ENCODE measurements around the gene MRC2.
"Not testable (repeated sequence)": the region's sequence is repeated elsewhere in the genome, so short reads cannot be mapped to it uniquely, and the experiment has no call there.

MRC2 gene

DNA sequence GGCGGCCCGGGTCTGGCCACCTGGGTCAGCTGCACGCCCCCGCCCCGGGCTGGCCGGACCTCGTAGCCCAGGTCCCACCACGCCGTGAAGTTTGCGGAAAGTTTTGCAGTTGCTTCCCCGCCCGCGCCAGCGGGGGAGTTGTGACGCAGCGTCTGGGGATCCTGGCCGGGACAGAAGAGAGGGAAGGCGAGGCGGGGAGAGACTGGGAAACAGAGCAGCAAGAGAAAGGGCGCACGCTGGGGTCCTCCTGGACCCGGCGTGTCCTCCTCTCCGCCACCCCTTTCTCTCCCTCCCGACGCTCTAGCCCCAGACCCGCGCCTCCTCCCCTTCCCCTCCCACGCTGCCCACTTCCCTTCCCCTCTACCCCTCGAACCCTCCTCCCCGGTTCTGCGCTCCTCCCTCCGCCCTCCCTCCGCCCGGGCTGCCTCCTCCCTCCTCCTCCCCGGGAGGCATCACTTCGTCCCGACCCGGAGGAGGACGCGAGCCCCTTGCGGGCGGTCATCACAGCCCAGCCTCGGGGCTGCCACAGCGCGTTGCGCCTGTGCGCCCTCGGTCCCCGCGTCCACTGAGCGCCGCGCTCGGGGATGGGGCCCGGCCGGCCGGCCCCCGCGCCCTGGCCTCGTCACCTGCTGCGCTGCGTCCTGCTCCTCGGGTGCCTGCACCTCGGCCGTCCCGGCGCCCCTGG lies at the start of gene MRC2:
Gene MRC2 (plus strand): TSS at position 452 of the 685 bp plus-strand sequence. CDS start 133 bp downstream, at position 585.
- DNase-seq (ENCODE audit: insufficient read length, low spot score) (no peak), FAIRE-seq (no peak)

DNA sequence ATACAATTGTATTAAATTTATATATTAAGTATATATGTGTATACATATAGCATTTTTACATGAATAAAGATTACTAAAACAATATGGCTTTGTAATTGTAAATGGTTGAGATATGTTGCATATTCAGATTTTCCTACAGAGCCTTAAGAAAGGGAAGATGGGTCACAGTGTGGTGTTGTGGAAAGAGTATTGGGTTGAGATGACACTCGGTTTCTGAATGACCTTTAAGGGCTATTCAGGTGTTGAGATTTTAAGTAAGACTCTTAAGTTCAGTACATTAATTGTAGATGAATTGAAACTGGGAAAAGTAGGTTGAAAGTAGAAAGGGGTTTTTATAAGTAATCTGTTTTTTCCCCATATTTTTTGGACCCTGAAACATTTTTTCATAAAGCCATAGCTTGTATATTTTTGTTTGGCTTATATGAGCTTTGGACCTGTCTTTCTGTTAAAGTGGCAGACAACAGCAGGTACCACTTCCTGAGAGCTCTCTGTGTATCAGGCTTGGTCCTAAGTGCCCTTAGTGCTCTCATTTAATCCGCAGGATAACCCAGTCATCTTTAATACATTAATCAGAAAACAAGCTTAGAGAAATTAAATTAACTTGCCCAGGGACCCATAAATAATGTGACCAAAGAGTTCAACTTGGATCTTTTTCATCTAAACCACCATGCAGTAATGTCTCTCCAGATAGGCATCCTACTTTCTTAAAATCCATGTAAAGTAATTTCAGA lies 48.5 kb upstream of the MRC2 start:
- no peak for DNase-seq (ENCODE audit: insufficient read length, low spot score)
- no peak for FAIRE-seq

DNA sequence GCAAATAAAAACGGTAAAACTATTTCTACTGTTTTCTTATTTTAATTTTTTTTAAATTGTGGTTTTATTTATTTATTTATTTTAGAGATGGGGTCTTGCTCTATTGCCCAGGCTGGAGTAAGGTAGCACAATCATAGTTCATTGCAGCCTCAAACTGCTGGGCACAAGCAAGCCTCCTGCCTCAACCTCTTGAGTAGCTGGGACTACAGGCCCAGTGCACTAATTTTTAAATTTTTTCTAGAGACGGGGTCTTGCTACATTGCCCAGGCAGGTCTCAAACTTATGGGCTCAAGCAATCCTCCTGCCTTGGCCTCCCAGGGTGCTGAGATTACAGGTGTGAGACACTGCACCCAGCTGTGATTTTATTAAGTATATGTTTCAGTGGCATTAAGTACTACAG lies 46.5 kb upstream of the MRC2 start:
- FAIRE-seq (no peak), DNase-seq (ENCODE audit: insufficient read length, low spot score) (no peak)

- no peak for DNase-seq (ENCODE audit: insufficient read length, low spot score)
Measured at GRCh38 chr17:62581764-62582163, 45.7 kb upstream of the MRC2 start.

DNA sequence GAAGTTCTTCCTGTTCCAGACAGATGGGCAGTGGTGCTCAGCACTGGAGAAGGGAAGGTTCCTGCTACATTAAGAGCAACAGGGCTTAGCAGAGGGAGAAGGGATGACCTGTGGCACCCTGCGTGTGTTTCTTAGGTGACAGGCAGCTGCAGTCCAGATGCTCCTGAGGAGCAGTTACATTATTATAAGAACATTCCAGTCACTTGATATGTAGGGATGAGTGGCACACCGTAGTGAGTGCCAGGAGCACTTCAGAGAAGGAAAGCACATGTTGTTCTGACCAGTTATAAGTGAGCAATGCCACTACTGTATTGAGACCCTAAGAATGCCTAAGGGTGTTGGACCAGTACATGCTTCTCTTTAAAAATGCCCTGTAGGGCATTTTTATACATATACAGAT lies 39.9 kb upstream of the MRC2 start:
- FAIRE-seq (no peak), DNase-seq (ENCODE audit: insufficient read length, low spot score) (no peak)

More at GRCh38 chr17:62581764-62582163, 45.7 kb upstream of the MRC2 start:
- no peak for FAIRE-seq

GRCh38 chr17:62588109-62588508 lies 39.4 kb upstream of the MRC2 start:
- DNase-seq (ENCODE audit: insufficient read length, low spot score) (no peak), FAIRE-seq (no peak)

DNA sequence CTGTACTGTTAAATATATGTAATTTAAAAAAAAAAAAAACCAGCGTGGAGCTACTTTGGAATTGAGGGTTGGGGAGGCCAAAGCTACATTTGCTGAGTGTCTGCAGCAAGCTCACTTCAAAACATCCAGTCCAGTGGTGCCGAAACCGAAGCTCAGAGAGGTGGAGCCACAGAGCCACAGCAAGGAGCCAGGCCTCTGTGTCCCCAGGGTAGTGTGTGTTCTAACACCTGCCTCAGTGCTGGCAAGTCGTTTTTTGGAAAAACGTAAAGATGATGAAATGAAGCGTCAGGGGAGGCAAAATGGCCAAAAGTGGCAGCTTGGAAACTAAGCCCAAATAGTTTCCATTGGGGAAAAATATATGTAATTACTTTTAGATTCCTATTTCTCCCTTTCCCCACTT lies 36.1 kb upstream of the MRC2 start:
- no peak for DNase-seq (ENCODE audit: insufficient read length, low spot score)
- no peak for FAIRE-seq

DNA sequence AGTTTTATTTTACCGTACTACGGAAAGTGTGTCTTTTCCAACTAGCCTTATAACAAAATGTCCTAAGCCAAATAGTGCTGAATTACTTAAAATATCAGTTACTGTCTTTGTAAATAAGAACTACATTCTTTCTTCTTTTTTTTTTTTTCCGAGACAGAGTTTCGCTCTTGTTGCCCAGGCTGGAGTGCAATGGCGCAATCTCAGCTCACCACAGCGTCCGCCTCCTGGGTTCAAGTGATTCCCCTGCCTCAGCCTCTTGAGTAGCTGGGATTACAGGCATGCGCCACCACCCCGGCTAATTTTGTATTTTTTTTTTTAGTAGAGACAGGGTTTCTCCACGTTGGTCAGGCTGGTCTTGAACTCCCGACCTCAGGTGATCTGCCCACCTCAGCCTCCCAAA lies 35.6 kb upstream of the MRC2 start:
- FAIRE-seq; DNase-seq (ENCODE audit: insufficient read length, low spot score): not testable (repeated sequence)

DNA sequence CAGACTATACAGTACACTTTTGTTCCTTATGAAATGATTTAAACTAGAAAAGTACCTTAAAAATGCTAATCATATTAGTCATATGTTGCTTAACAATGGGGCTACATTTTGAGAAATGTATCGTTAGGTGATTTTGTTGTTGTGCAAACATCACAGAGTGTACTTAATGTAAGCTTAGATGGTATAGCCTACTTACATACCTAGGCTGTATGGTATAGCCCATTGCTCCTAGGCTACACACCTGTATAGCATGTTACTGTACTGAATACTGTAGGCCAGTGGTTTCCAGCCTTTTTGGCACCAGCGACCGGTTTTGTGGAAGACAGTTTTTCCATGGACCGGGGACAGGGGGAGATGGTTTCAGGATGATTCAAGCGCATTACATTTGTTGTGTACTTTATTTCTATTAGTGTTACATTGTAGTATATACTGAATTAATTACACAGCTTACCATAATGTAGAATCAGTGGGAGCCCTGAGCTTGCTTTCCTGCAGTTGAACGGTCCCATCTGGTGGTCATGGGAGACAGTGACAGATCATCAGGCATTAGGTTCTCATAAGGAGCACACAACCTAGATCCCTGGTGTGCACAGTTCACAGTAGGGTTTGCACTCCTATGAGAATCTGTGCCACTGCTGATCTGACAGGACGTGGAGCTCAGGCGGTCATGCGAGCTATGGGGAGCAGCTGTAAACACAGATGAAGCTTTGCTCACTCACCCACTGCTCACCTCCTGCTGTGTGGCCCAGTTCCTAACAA lies 35.0 kb upstream of the MRC2 start:
- no peak for DNase-seq (ENCODE audit: insufficient read length, low spot score)
- no peak for FAIRE-seq

GRCh38 chr17:62595484-62595883 lies 32.0 kb upstream of the MRC2 start:
- no peak for FAIRE-seq
- DNase-seq (ENCODE audit: insufficient read length, low spot score): no peak

GRCh38 chr17:62596662-62597061 lies 30.8 kb upstream of the MRC2 start:
- DNase-seq (ENCODE audit: insufficient read length, low spot score) (no peak), FAIRE-seq (no peak)

- no peak for FAIRE-seq
- DNase-seq (ENCODE audit: insufficient read length, low spot score): no peak
Measured at GRCh38 chr17:62597150-62597549, 30.3 kb upstream of the MRC2 start.

GRCh38 chr17:62597920-62598319 lies 29.6 kb upstream of the MRC2 start:
- no peak for FAIRE-seq
- DNase-seq (ENCODE audit: insufficient read length, low spot score): no peak

DNA sequence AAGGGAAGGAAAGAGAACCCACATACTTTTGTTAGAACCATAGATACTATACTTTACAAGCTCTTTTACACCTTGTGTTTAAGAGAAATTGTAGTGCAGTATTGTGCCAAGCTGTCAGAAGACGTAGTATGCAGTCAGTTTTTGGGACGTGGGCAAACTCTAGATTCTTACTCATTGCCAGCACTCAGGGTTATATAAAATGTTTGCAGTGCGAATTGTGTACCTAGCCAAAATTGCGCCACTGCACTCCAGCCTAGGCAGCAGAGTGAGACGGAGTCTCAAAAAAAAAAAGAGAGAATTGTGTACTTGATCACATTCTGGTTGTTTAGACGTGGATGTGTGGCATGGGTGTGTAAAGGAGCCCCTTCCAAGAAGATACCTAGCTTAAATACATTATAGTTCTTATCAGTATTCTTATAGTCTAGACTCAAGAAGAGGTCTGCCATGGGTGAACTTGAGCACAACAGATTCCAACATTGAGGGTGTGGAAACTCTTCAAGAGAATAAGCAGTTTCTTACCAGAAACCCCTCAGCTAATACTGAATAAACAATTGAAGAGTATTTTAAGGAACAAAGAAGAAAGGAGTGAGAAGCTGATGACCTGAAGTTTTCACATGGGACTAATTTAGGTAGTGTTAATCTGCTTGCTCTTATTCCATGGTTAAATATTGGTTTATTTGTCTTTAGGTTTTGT lies 27.4 kb upstream of the MRC2 start:
- FAIRE-seq: no peak
- no peak for DNase-seq (ENCODE audit: insufficient read length, low spot score)

DNA sequence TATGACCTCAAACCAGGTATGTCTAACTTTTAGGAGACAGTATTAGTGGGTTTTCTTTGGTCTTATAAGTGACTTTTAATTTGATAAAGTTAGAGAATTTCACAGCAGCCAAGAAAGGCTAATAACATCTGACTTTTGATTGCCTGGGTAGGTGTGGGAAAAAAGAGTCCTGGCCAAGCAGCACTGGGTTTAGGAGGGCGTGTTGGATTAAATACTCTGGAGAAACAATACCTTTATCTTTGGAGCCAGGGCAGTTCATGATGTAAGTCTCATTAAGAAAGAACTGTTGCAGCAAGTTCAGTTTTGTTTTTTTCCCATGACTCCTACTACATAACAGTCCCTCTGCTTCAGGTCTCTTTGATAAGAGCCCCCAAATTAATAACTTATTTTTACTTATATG lies 26.7 kb upstream of the MRC2 start:
- FAIRE-seq (no peak), DNase-seq (ENCODE audit: insufficient read length, low spot score) (no peak)

DNA sequence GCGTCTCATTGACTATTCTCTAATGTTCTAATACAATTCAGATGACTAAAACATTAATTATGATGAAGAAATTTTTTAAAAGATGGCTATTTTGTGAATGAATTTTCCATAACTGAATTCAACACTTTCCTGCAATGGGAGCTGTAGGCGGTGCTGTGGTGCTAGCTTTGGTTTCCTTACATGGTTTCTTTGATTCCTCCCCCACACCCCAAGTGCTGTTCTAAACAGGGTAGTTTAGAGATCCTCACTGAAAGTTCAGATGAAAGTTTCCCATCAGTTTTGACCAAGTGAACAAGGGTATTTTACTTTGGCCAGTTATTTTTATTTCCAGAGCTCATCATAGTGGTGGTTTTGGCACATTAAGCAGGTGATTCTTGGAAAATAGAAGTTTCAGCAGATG lies 26.0 kb upstream of the MRC2 start:
- DNase-seq (ENCODE audit: insufficient read length, low spot score) (no peak), FAIRE-seq (no peak)

DNA sequence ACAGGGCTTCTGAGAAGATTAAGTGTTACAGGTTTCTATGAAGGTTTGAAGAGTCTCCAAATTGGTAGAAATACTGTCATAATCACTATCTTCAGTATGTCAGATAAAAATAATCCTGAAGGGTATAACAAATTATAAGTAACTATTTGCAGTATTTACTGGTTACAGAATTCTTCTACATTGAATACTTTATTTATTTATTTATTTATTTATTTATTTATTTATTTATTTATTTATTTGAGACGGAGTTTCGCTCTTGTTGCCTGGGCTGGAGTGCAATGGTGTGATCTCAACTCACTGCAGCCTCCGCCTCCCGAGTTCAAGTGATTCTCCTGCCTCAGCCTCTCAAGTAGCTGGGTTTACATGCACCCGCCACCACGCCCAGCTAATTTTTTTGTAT lies 23.7 kb upstream of the MRC2 start:
- DNase-seq (ENCODE audit: insufficient read length, low spot score); FAIRE-seq: not testable (repeated sequence)

DNA sequence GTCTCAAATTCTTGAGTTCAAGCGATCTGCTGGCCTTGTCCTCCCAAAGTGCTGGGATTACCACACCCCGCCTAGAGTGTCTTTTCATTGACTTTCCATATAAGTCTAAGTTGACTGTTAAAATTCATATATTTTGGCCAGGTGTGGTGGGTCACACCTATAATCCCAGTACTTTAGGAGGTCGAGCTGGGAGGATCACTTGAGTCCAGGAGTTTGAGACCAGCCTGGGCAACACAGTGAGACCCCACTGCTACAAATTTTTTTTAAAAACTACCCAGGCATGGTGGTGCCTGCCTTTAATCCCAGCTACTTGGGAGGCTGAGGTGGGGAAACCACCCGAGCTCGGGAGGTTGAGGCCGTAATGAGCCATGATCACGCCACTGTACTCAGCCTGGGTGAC lies 21.9 kb upstream of the MRC2 start:
- FAIRE-seq (no peak), DNase-seq (ENCODE audit: insufficient read length, low spot score) (no peak)

- FAIRE-seq: no peak
- DNase-seq (ENCODE audit: insufficient read length, low spot score): no peak
Measured at GRCh38 chr17:62611292-62611691, 16.2 kb upstream of the MRC2 start.

DNA sequence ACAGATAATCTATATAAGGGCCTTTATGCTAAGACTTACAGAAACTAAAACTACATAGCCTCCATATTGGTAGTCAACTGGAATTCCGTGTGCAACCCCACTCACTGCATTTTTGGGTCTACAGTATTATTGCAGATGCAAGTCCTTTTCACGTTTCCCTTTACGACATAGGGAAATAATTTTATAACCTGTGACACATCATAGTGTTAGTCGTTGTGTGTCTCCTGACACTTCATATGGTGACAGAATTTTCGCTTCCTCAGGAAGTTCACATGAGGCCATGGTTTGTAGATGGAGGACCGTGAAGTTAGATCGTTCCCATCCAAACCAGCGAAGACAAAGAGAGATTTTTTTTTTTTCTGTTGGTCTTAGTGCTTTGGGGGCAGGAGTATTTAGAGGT lies 15.7 kb upstream of the MRC2 start:
- FAIRE-seq (peak; percentile 28), DNase-seq (ENCODE audit: insufficient read length, low spot score) (no peak)

DNA sequence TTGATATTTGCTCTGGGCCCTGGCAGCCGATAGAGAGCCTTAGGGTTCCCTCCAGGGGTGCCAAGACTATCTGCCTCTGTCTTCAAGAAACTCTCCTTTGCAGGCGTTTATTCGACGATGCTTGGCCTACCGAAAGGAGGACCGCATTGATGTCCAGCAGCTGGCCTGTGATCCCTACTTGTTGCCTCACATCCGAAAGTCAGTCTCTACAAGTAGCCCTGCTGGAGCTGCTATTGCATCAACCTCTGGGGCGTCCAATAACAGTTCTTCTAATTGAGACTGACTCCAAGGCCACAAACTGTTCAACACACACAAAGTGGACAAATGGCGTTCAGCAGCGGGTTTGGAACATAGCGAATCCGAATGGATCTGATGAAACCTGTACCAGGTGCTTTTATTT lies 15.2 kb upstream of the MRC2 start:
- not testable (repeated sequence) for DNase-seq (ENCODE audit: insufficient read length, low spot score); FAIRE-seq

Data from GM19239 (cell line).